H1 (cell line): ENCODE data around the gene PTPN22. TPM values are rescaled to one million over a fixed set of nuclear protein-coding genes. Genes with fewer than 3 reads are reported as not detected.

Experiments used
- CTCF ChIA-PET: fragments of 300-600 bp; sonication (Branson Sonifier 250); formaldehyde crosslinking; loops from one replicate; lab custom pipeline; 2021; ENCODE audit not compliant: partially characterized antibody; lab: Charles Lee
- POLR2A ChIA-PET: fragments of 300-600 bp; sonication (Branson Sonifier 250); formaldehyde crosslinking; loops from one replicate; lab custom pipeline; 2021; ENCODE audit warnings: inconsistent platforms; ENCODE audit not compliant: partially characterized antibody; lab: Charles Lee
- DNase-seq, 2 experiments: peaks; one replicate each; pipeline versions ENCODE4 v3.0.0 to v3.0.0-alpha.2; 2010 to 2022; ENCODE audit warnings: low spot score in 2 of 2, low read depth in 1 of 2, mixed read lengths in 1 of 2
- FAIRE-seq: peaks from 2 replicates; lab custom pipeline; 2011; peaks lifted over from hg19 to GRCh38; lab: Jason Lieb, UNC
- H2AFZ ChIP-seq: 2 replicates; pipeline ENCODE4 v1.8.1; 2012; ENCODE audit warnings: low read length, inconsistent platforms
- H2AK5ac ChIP-seq: 2 replicates; pipeline ENCODE4 v1.6.1; 2013; ENCODE audit warnings: low read depth, low read length
- H2BK120ac ChIP-seq: replicated peaks from 2 replicates; pipeline ENCODE3; 2013; ENCODE audit warnings: low read depth, low read length, inconsistent platforms
- H2BK12ac ChIP-seq: 2 replicates; pipeline ENCODE4 v1.6.1; 2013; ENCODE audit warnings: low read depth, low read length
- H2BK15ac ChIP-seq: 2 replicates; pipeline ENCODE4 v1.6.1; 2013; ENCODE audit warnings: low read length
- H2BK20ac ChIP-seq: 2 replicates; pipeline ENCODE4 v1.6.1; 2013; ENCODE audit warnings: low read length
- H2BK5ac ChIP-seq: 2 replicates; pipeline ENCODE4 v1.6.1; 2013; ENCODE audit warnings: low read depth, low read length
- H3K14ac ChIP-seq: 2 replicates; pipeline ENCODE4 v1.6.1; 2013; ENCODE audit warnings: inconsistent platforms; ENCODE audit not compliant: insufficient read length
- H3K18ac ChIP-seq: 2 replicates; pipeline ENCODE4 v1.6.1; 2013; ENCODE audit warnings: low read length; ENCODE audit errors: extremely low read depth
- H3K23ac ChIP-seq: 2 replicates; pipeline ENCODE4 v1.6.1; 2013; ENCODE audit warnings: inconsistent platforms; ENCODE audit not compliant: insufficient read length
- H3K23me2 ChIP-seq: 2 replicates; pipeline ENCODE4 v1.6.1; 2013; ENCODE audit warnings: low read depth, low read length
- H3K27ac ChIP-seq: 2 replicates; pipeline ENCODE4 v1.6.1; 2011; ENCODE audit warnings: low read depth, low read length, inconsistent platforms
- H3K27me3 ChIP-seq, 4 experiments: replicated peaks in 1 of 4; 1 replicate in 1 of 4; 2 replicates in 3 of 4; pipeline versions ENCODE4 v1.6.1 to v1.8.1; 2011 to 2013; ENCODE audit warnings: low read length in 3 of 4, mild to moderate bottlenecking in 3 of 4, inconsistent platforms in 2 of 4, mixed read lengths in 2 of 4, moderate library complexity in 1 of 4; ENCODE audit not compliant: control insufficient read depth in 3 of 4, insufficient read depth in 3 of 4; ENCODE audit errors: extremely low read depth in 1 of 4
- H3K36me3 ChIP-seq, 4 experiments: 2 replicates each; pipeline versions ENCODE4 v1.6.1 to v1.8.1; 2011 to 2013; ENCODE audit warnings: mild to moderate bottlenecking in 4 of 4, low read length in 3 of 4, moderate library complexity in 2 of 4, control low read depth in 1 of 4, inconsistent platforms in 1 of 4; ENCODE audit not compliant: insufficient read depth in 4 of 4, control insufficient read depth in 2 of 4
- H3K4ac ChIP-seq: replicated peaks from 2 replicates; pipeline ENCODE3; 2013; ENCODE audit warnings: low read length, low read depth, mixed read lengths, inconsistent platforms; ENCODE audit not compliant: insufficient read length
- H3K4me1 ChIP-seq, 4 experiments: replicated peaks in 1 of 4; 1 replicate in 1 of 4; 2 replicates in 3 of 4; pipeline versions ENCODE4 v1.6.1 to v1.8.1; 2011 to 2013; ENCODE audit warnings: low read length in 3 of 4, inconsistent platforms in 2 of 4, mixed read lengths in 1 of 4; ENCODE audit not compliant: insufficient read depth in 4 of 4, control insufficient read depth in 3 of 4
- H3K4me2 ChIP-seq, 2 experiments: 2 replicates each; pipeline versions ENCODE4 v1.6.1 to v1.8.1; 2011 to 2013; ENCODE audit warnings: low read depth in 2 of 2, low read length in 2 of 2, control low read depth in 1 of 2, inconsistent platforms in 1 of 2, mild to moderate bottlenecking in 1 of 2; ENCODE audit not compliant: insufficient read depth in 1 of 2
- H3K4me3 ChIP-seq, 4 experiments: fragments of 200-600, 300-600 bp in 1 of 4; sonication (generic), shearing (Covaris generic), sonication (Bioruptor Twin) in 1 of 4; 2 replicates each; pipeline versions ENCODE4 v1.5.1 to v1.8.1; 2011 to 2016; ENCODE audit warnings: low read length in 4 of 4, low read depth in 3 of 4, control low read depth in 2 of 4, inconsistent platforms in 2 of 4, mild to moderate bottlenecking in 2 of 4, mixed read lengths in 1 of 4, moderate library complexity in 1 of 4; ENCODE audit not compliant: insufficient read depth in 2 of 4; ENCODE audit errors: extremely low read depth in 1 of 4
- H3K56ac ChIP-seq: replicated peaks from 2 replicates; pipeline ENCODE3; 2013; ENCODE audit warnings: low read depth, mild to moderate bottlenecking, mixed read lengths, low read length, inconsistent platforms; ENCODE audit not compliant: insufficient read length
- H3K79me1 ChIP-seq: 2 replicates; pipeline ENCODE4 v1.6.1; 2013; ENCODE audit warnings: low read depth, low read length, control low read depth
- H3K79me2 ChIP-seq, 2 experiments: 2 replicates each; pipeline versions ENCODE4 v1.6.1 to v1.8.1; 2012 to 2013; ENCODE audit warnings: low read length in 2 of 2, mild to moderate bottlenecking in 2 of 2, inconsistent platforms in 1 of 2; ENCODE audit not compliant: insufficient read depth in 2 of 2, control insufficient read depth in 1 of 2
- H3K9ac ChIP-seq, 4 experiments: replicated peaks in 1 of 4; 1 replicate in 1 of 4; 2 replicates in 3 of 4; pipeline versions ENCODE4 v1.6.1 to v1.8.1; 2011 to 2013; ENCODE audit warnings: low read depth in 3 of 4, low read length in 3 of 4, control low read depth in 2 of 4, mild to moderate bottlenecking in 2 of 4, moderate library complexity in 2 of 4, inconsistent platforms in 1 of 4; ENCODE audit errors: extremely low read depth in 1 of 4
- H3K9me3 ChIP-seq, 2 experiments: 2 replicates each; pipeline versions ENCODE4 v1.6.1 to v1.8.1; 2012 to 2013; ENCODE audit warnings: mild to moderate bottlenecking in 2 of 2, moderate library complexity in 2 of 2, control low read depth in 1 of 2, inconsistent platforms in 1 of 2, low read depth in 1 of 2, low read length in 1 of 2, mixed read lengths in 1 of 2; ENCODE audit not compliant: insufficient read depth in 2 of 2
- H4K20me1 ChIP-seq, 2 experiments: replicated peaks in 1 of 2; 2 replicates each; pipeline versions ENCODE3 to v1.8.1; 2011 to 2013; ENCODE audit warnings: inconsistent platforms in 2 of 2, low read length in 2 of 2, mild to moderate bottlenecking in 1 of 2; ENCODE audit not compliant: insufficient read depth in 2 of 2, control insufficient read depth in 1 of 2
- H4K5ac ChIP-seq: 2 replicates; pipeline ENCODE4 v1.6.1; 2013; ENCODE audit warnings: low read length, low read depth, mixed read lengths, inconsistent platforms; ENCODE audit not compliant: insufficient read length
- H4K8ac ChIP-seq: 2 replicates; pipeline ENCODE4 v1.8.0; 2013; ENCODE audit warnings: mild to moderate bottlenecking, moderate library complexity, low read length, inconsistent platforms; ENCODE audit not compliant: insufficient read depth; ENCODE audit errors: extremely low read depth
- H4K91ac ChIP-seq: replicated peaks from 2 replicates; pipeline ENCODE3; 2013; ENCODE audit warnings: low read length, mixed read lengths, inconsistent platforms; ENCODE audit not compliant: insufficient read length
- BACH1 ChIP-seq: IDR thresholded peaks from 2 replicates; pipeline ENCODE4 v1.6.1; 2012; ENCODE audit warnings: low read length, improper control_type of control experiment
- JUN ChIP-seq: IDR thresholded peaks from 2 replicates; pipeline ENCODE4 v1.6.1; 2011; ENCODE audit warnings: low read depth, mild to moderate bottlenecking, improper control_type of control experiment, low read length
- KDM5A ChIP-seq: fragments of 200-600 bp; IDR thresholded peaks from 2 replicates; pipeline ENCODE4 v1.7.1; 2012; ENCODE audit warnings: mild to moderate bottlenecking, low read length, inconsistent platforms, mixed read lengths
- PHF8 ChIP-seq: fragments of 200-600 bp; sonication (generic); conservative IDR thresholded peaks from 2 replicates; pipeline ENCODE4 v1.7.1; 2012; ENCODE audit warnings: low read depth, mild to moderate bottlenecking, inconsistent platforms, low read length, moderate library complexity
- RAD21 ChIP-seq, 2 experiments: IDR thresholded peaks in 1 of 2; conservative IDR thresholded peaks in 1 of 2; 2 replicates each; pipeline ENCODE4 v1.6.1; 2011; ENCODE audit warnings: low read depth in 2 of 2, low read length in 2 of 2, improper control_type of control experiment in 1 of 2, inconsistent platforms in 1 of 2, mild to moderate bottlenecking in 1 of 2, moderate library complexity in 1 of 2
- SIX5 ChIP-seq: IDR thresholded peaks from 2 replicates; pipeline ENCODE4 v1.6.1; 2011; ENCODE audit warnings: mild to moderate bottlenecking, low read depth, low read length
- SUZ12 ChIP-seq: fragments of 200-600 bp; sonication (generic); IDR thresholded peaks from 2 replicates; pipeline ENCODE4 v1.6.1; 2012; ENCODE audit warnings: mild to moderate bottlenecking, inconsistent platforms, low read length, moderate library complexity, mixed read lengths
- TAF1 ChIP-seq: IDR thresholded peaks from 2 replicates; pipeline ENCODE4 v1.6.1; 2011; ENCODE audit warnings: mild to moderate bottlenecking, low read depth, low read length
- TBP ChIP-seq: IDR thresholded peaks from 2 replicates; pipeline ENCODE4 v1.6.1; 2011; ENCODE audit warnings: low read depth, low read length, improper control_type of control experiment
- USF2 ChIP-seq: IDR thresholded peaks from 2 replicates; pipeline ENCODE4 v1.6.1; 2011; ENCODE audit warnings: low read length, improper control_type of control experiment
- WGBS, 2 experiments: shearing (Covaris generic) in 1 of 2; methylation state at CpG; one replicate each; pipeline versions ENCODE4 v1.1.6 to v1.1.7; 2013 to 2015; ENCODE audit warnings: low lambda C conversion rate in 2 of 2, mixed read lengths in 2 of 2, inconsistent platforms in 1 of 2, low coverage in 1 of 2, missing lambda C conversion rate in 1 of 2; ENCODE audit not compliant: insufficient replicate concordance in 2 of 2, insufficient coverage in 1 of 2, insufficient read length in 1 of 2; ENCODE audit errors: extremely low coverage in 1 of 2, missing lambda C conversion rate in 1 of 2; 5-methylcytosine and 5-hydroxymethylcytosine counted together
- polyA plus RNA-seq, 7 experiments: library from polyadenylated mRNA; depleted of rRNA in 3 of 7; stranded (reverse) in 5 of 7; unstranded in 2 of 7; fragments of >200 nt in 5 of 7; fragments of 200-250 nt in 2 of 7; gene quantifications; 1 replicate in 5 of 7; 2 replicates in 1 of 7; 4 replicates in 1 of 7; pipeline versions ENCODE4 v1.2.1 to v1.2.3, GENCODE V29; 2011 to 2013; ENCODE audit warnings: missing spikeins in 2 of 7, mixed read lengths in 2 of 7
- total RNA-seq: library from RNA; stranded (reverse); fragmentation: NEBNext Ultra II Directional; extraction: Animal tissue kit (Norgen Biotek cat#: 25700); gene quantifications from 2 replicates; pipeline ENCODE4 v1.2.1, GENCODE V29; 2021

Gene PTPN22
- total and polyA plus RNA-seq, 2 of the 8 experiments (the other 6 are each of a cell fraction or from before 2014, with no cell fraction given), result not detected

- no peak for FAIRE-seq
These were observed 734 bp downstream of the PTPN22 start for GRCh38 chr1:113870778-113871177.

More at GRCh38 chr1:113870778-113871177, 734 bp downstream of the PTPN22 start:
- H3K36me3 ChIP-seq, result no peaks in the 10 kb centered on the region
- H3K9ac ChIP-seq, result no peak overlapping the region
- ChIA-PET POLR2A (no interaction called here), CTCF (interaction anchor here (1.8 kb wide), 1 partner anchor 35 kb away, joined by 7 read pairs; no protein-coding TSS in a partner anchor)
- H3K27ac ChIP-seq, result no peak overlapping the region
- no peaks in the 10 kb centered on the region for H4K20me1 ChIP-seq
- H3K4me1 ChIP-seq, result no peaks in the 10 kb centered on the region
- no peak overlapping the region for H3K4me2 ChIP-seq
- no peak overlapping the region for H4K91ac ChIP-seq
- no peak overlapping the region for H3K4me3 ChIP-seq
- no peaks in the 10 kb centered on the region for H3K79me1 ChIP-seq
- no peak overlapping the region for H3K18ac ChIP-seq
- H2BK20ac ChIP-seq, result no peak overlapping the region
- H3K79me2 ChIP-seq, result no peaks in the 10 kb centered on the region
- no peak overlapping the region for H3K56ac ChIP-seq
- H2BK120ac ChIP-seq, result no peak overlapping the region
- no peak overlapping the region for H3K4ac ChIP-seq
- H3K23ac ChIP-seq, result no peak overlapping the region
- no peak overlapping the region for H2BK15ac ChIP-seq
- no peaks in the 10 kb centered on the region for H3K9me3 ChIP-seq
- no peak overlapping the region for H4K8ac ChIP-seq
- WGBS, 2 experiments, result 77% methylated on average over 3 of the region's 3 CpGs; no CpG with 5 or more reads in 1 of the 2 experiments
- no peak overlapping the region for H2BK5ac ChIP-seq
- H3K14ac ChIP-seq, result no peak overlapping the region
- no peak overlapping the region for H2AK5ac ChIP-seq
- H2AFZ ChIP-seq, result no peak overlapping the region
- no peak overlapping the region for H4K5ac ChIP-seq
- H3K23me2 ChIP-seq, result no peaks in the 10 kb centered on the region; the same call in 1 of the 2 replicates
- no peaks in the 10 kb centered on the region for H3K27me3 ChIP-seq
- no peak overlapping the region for H2BK12ac ChIP-seq
- DNase-seq, result no peak
- no peak for TF ChIP-seq USF2
- no peak for TF ChIP-seq TAF1
- TF ChIP-seq BACH1, result no peak
- TF ChIP-seq JUN, result no peak
- no peak for TF ChIP-seq SUZ12
- TF ChIP-seq SIX5, result no peak
- TF ChIP-seq RAD21 (IDR thresholded peaks at IDR 0.05 in 1 of 2, conservative IDR thresholded peaks at IDR 0.05 in 1 of 2; ENCODE audit: low read depth in 2 of 2, low read length in 2 of 2), result no peak
- no peak for TF ChIP-seq KDM5A
- no peak for TF ChIP-seq TBP
- no peak for TF ChIP-seq PHF8
